Keratinocyte (primary cell): ENCODE measurements around the gene SLC2A9. TPM values are rescaled to one million over a fixed set of nuclear protein-coding genes. Genes with fewer than 3 reads are reported as not detected.

Experiments
- DNase-seq: peaks from one replicate; pipeline ENCODE4 v3.0.0-alpha.2; 2011; ENCODE audit warnings: low read depth, missing footprints, low spot score
- FAIRE-seq: peaks from 2 replicates; lab custom pipeline; 2011; peaks lifted over from hg19 to GRCh38; lab: Jason Lieb, UNC
- H2AFZ ChIP-seq: 2 replicates; pipeline ENCODE4 v1.6.0; 2012; ENCODE audit warnings: low read length, control low read depth, inconsistent platforms; ENCODE audit not compliant: control insufficient read depth
- H3K27ac ChIP-seq: 2 replicates; pipeline ENCODE4 v1.5.1; 2011; ENCODE audit warnings: low read length; ENCODE audit not compliant: control insufficient read depth, insufficient read depth
- H3K27me3 ChIP-seq: 3 replicates; pipeline ENCODE4 v1.6.0; 2011; ENCODE audit warnings: low read length; ENCODE audit not compliant: control insufficient read depth, insufficient read depth; ENCODE audit errors: extremely low read depth
- H3K36me3 ChIP-seq, 2 experiments: 2 replicates in 1 of 2; 3 replicates in 1 of 2; pipeline ENCODE4 v1.5.1; 2011; ENCODE audit warnings: low read length in 2 of 2, mild to moderate bottlenecking in 1 of 2; ENCODE audit not compliant: control insufficient read depth in 2 of 2, insufficient read depth in 2 of 2; ENCODE audit errors: extremely low read depth in 1 of 2
- H3K4me1 ChIP-seq: 3 replicates; pipeline ENCODE4 v1.5.1; 2011; ENCODE audit warnings: low read length; ENCODE audit not compliant: control insufficient read depth, insufficient read depth; ENCODE audit errors: extremely low read depth
- H3K4me2 ChIP-seq: 3 replicates; pipeline ENCODE4 v1.6.0; 2011; ENCODE audit warnings: low read depth, low read length; ENCODE audit not compliant: control insufficient read depth, insufficient read depth; ENCODE audit errors: extremely low read depth
- H3K4me3 ChIP-seq, 3 experiments: fragments of 200-600 bp in 1 of 3; sonication (generic) in 1 of 3; 2 replicates in 2 of 3; 3 replicates in 1 of 3; pipeline ENCODE4 v1.5.1; 2011 to 2016; ENCODE audit warnings: low read length in 3 of 3, mild to moderate bottlenecking in 3 of 3, control low read depth in 2 of 3, inconsistent platforms in 1 of 3, low read depth in 1 of 3, mixed read lengths in 1 of 3, mixed run types in 1 of 3, moderate library complexity in 1 of 3; ENCODE audit not compliant: control insufficient read depth in 2 of 3, insufficient read depth in 2 of 3; ENCODE audit errors: extremely low read depth in 1 of 3
- H3K79me2 ChIP-seq: 2 replicates; pipeline ENCODE4 v1.6.0; 2012; ENCODE audit warnings: low read length; ENCODE audit not compliant: control insufficient read depth, insufficient read depth
- H3K9ac ChIP-seq: 3 replicates; pipeline ENCODE4 v1.6.0; 2011; ENCODE audit warnings: low read length; ENCODE audit not compliant: control insufficient read depth, insufficient read depth; ENCODE audit errors: extremely low read depth
- H3K9me1 ChIP-seq: 3 replicates; pipeline ENCODE4 v1.6.0; 2011; ENCODE audit warnings: low read length; ENCODE audit not compliant: control insufficient read depth, insufficient read depth; ENCODE audit errors: extremely low read depth
- H3K9me3 ChIP-seq: 2 replicates; pipeline ENCODE4 v1.5.1; 2012; ENCODE audit warnings: low read depth, low read length; ENCODE audit not compliant: control insufficient read depth
- H4K20me1 ChIP-seq: 3 replicates; pipeline ENCODE4 v1.6.0; 2011; ENCODE audit warnings: low read length; ENCODE audit not compliant: control insufficient read depth, insufficient read depth; ENCODE audit errors: extremely low read depth
- EZH2 ChIP-seq: IDR thresholded peaks from one replicate; pipeline ENCODE4 v1.6.1; 2012; ENCODE audit warnings: inconsistent platforms, mild to moderate bottlenecking, low read length, moderate library complexity
- dilution Hi-C: fragments of 300-500 bp; cut with MboI; formaldehyde crosslinking; loops from one replicate; pipeline ENCODE4 v1.7.0; 2020; ENCODE audit warnings: low sequenced_read_pairs; ENCODE audit not compliant: extremely low pct_ligation_motif_present
- polyA plus RNA-seq, 5 experiments: library from polyadenylated mRNA; depleted of rRNA in 3 of 5; stranded (reverse) in 3 of 5; stranded (forward) in 1 of 5; unstranded in 1 of 5; fragments of >200 nt; gene quantifications; 1 replicate in 1 of 5; 2 replicates in 3 of 5; 3 replicates in 1 of 5; pipeline versions ENCODE4 v1.2.1 to v1.2.3, GENCODE V29; 2011 to 2012; ENCODE audit warnings: missing spikeins in 2 of 5, low read depth in 1 of 5, low replicate concordance in 1 of 5
- small RNA-seq, 3 experiments: library from RNA; depleted of rRNA; stranded (forward); fragments of <200 nt; gene quantifications; one replicate each; pipeline ENCODE3, GENCODE V24; 2012; ENCODE audit warnings: low read depth in 3 of 3, low replicate concordance in 1 of 3; ENCODE audit not compliant: insufficient read length in 3 of 3
- TF ChIP-seq, protein P1 (sequence below), 3 experiments: IDR thresholded peaks in 1 of 3; conservative IDR thresholded peaks in 1 of 3; optimal IDR thresholded peaks in 1 of 3; 2 replicates in 2 of 3; 3 replicates in 1 of 3; pipeline versions ENCODE3 to v1.5.1; 2011; ENCODE audit warnings: low read length in 3 of 3, mild to moderate bottlenecking in 3 of 3, moderate library complexity in 2 of 3, control low read depth in 1 of 3, inconsistent platforms in 1 of 3; ENCODE audit not compliant: insufficient read depth in 2 of 3; ENCODE audit errors: extremely low read depth in 1 of 3

Gene SLC2A9
- polyA plus RNA-seq, 1 donor (not counting 4 experiments of a cell fraction or from before 2014, with no cell fraction given): 37.3 TPM

DNA sequence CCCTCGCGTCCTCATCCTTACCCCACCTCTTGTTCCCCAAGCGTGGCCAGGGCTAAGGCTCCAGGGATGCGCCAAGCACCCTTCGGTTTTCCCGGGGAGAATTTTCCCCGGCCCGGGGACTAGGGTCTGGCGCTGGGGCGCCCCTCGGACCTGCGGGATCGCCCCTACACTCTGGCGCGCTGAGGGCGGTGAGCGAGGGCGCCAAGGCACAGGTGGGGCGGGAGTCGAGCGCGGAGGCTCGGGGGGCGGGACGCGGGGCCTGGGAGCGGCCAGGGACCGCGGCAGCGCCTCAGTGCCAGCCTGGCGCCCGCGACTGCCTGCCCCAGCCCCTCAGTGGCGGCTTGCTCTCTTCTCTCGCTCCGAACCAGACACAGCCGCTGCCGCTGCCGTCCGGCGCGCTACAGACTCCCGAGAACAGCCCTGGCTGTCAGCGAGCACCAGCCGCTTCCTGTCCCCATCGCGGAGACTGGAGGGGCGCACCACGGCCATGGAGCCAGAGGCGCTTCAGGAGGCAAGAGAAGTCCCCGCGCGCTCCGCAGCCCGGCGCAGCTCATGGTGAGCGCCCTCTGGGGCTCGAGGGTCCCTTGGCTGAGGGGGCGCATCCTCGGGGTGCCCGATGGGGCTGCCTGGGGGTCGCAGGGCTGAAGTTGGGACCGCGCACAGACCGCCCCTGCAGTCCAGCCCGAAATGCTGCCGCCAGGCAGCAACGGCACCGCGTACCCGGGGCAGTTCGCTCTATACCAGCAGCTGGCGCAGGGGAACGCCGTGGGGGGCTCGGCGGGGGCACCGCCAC, 239.8 kb downstream of the SLC2A9 start, which contains the start of gene DRD5:
Gene DRD5, plus strand, starts transcription at position 292 of the 793 bp plus-strand sequence. Its CDS starts 396 bp downstream, at position 688.
- Histone ChIP-seq H3K4me1 (no peaks in the 10 kb centered on the region), H3K36me3 (no peaks in the 10 kb centered on the region), H3K79me2 (no peaks in the 10 kb centered on the region), H3K9me3 (no peaks in the 10 kb centered on the region), H3K27ac (no peak within 1 kb of the TSS), H3K9me1 (no peaks in the 10 kb centered on the region), H4K20me1 (no peaks in the 10 kb centered on the region), H3K27me3 (peaks cover 33% of the 10 kb centered on the region), H3K4me2 (no peak within 1 kb of the TSS), H2AFZ (no peak within 1 kb of the TSS), H3K4me3 (no peak within 1 kb of the TSS), H3K9ac (no peak within 1 kb of the TSS)
- TF ChIP-seq EZH2: no peak
- TF ChIP-seq, protein P1, sequence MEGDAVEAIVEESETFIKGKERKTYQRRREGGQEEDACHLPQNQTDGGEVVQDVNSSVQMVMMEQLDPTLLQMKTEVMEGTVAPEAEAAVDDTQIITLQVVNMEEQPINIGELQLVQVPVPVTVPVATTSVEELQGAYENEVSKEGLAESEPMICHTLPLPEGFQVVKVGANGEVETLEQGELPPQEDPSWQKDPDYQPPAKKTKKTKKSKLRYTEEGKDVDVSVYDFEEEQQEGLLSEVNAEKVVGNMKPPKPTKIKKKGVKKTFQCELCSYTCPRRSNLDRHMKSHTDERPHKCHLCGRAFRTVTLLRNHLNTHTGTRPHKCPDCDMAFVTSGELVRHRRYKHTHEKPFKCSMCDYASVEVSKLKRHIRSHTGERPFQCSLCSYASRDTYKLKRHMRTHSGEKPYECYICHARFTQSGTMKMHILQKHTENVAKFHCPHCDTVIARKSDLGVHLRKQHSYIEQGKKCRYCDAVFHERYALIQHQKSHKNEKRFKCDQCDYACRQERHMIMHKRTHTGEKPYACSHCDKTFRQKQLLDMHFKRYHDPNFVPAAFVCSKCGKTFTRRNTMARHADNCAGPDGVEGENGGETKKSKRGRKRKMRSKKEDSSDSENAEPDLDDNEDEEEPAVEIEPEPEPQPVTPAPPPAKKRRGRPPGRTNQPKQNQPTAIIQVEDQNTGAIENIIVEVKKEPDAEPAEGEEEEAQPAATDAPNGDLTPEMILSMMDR (optimal IDR thresholded peaks at IDR 0.05 in 1 of 3, IDR thresholded peaks at IDR 0.05 in 1 of 3, conservative IDR thresholded peaks at IDR 0.05 in 1 of 3; ENCODE audit: extremely low read depth in 1 of 3, insufficient read depth in 2 of 3, low read length in 3 of 3): no peak
- dilution Hi-C loops: no loop called here
- FAIRE-seq (no peak), DNase-seq (no peak)

Small RNA genes within 50 kb of the gene (small RNA-seq; reads per million reads assigned to genes)
- gene RNA5SP154: 0 reads per million in 3 experiments

Other genes starting within 250 kb of the SLC2A9 start
- gene DRD5, start 239.9 kb downstream of the SLC2A9 start, polyA plus RNA-seq: not detected in 3 replicates
- 388 to 423 TPM (median 388 TPM) in 3 replicates for gene WDR1, start 95.3 kb upstream of the SLC2A9 start, polyA plus RNA-seq